H9 (cell line): ENCODE data around the gene ACCSL. TPM values are rescaled to one million over a fixed set of nuclear protein-coding genes. Genes with fewer than 3 reads are reported as not detected.

Experiments used
- DNase-seq: peaks from one replicate; pipeline ENCODE4 v3.0.0-alpha.2; 2017
- H2AFZ ChIP-seq: one replicate; pipeline ENCODE4 v1.6.1; 2013; ENCODE audit warnings: mild to moderate bottlenecking, low read length, control low read depth, moderate library complexity
- H2AK5ac ChIP-seq: 2 replicates; pipeline ENCODE4 v1.6.1; 2013; ENCODE audit warnings: low read length, control low read depth, mixed read lengths; ENCODE audit not compliant: insufficient read length
- H2BK120ac ChIP-seq: one replicate; pipeline ENCODE4 v1.6.1; 2013; ENCODE audit warnings: low read depth, mild to moderate bottlenecking, low read length, control low read depth, inconsistent platforms; ENCODE audit not compliant: poor library complexity, severe bottlenecking
- H2BK12ac ChIP-seq: 2 replicates; pipeline ENCODE4 v1.6.1; 2013; ENCODE audit warnings: low read length, control low read depth, mixed read lengths, low read depth; ENCODE audit not compliant: insufficient read length
- H2BK15ac ChIP-seq: 2 replicates; pipeline ENCODE4 v1.6.1; 2013; ENCODE audit warnings: low read depth, low read length, control low read depth
- H2BK20ac ChIP-seq: one replicate; pipeline ENCODE4 v1.6.1; 2013; ENCODE audit warnings: low read depth, mild to moderate bottlenecking, low read length, control low read depth, inconsistent platforms; ENCODE audit not compliant: poor library complexity, severe bottlenecking
- H2BK5ac ChIP-seq: 2 replicates; pipeline ENCODE4 v1.6.1; 2013; ENCODE audit warnings: low read length, control low read depth, mixed read lengths; ENCODE audit not compliant: insufficient read length
- H3K14ac ChIP-seq: 2 replicates; pipeline ENCODE4 v1.6.1; 2013; ENCODE audit warnings: low read length, control low read depth; ENCODE audit not compliant: insufficient read depth
- H3K18ac ChIP-seq: 2 replicates; pipeline ENCODE4 v1.6.1; 2013; ENCODE audit warnings: low read depth, mild to moderate bottlenecking, mixed read lengths, low read length, control low read depth; ENCODE audit not compliant: insufficient read length
- H3K23ac ChIP-seq: 2 replicates; pipeline ENCODE4 v1.6.1; 2013; ENCODE audit warnings: low read length, control low read depth, mixed read lengths, low read depth; ENCODE audit not compliant: insufficient read length
- H3K23me2 ChIP-seq: 2 replicates; pipeline ENCODE4 v1.6.1; 2013; ENCODE audit warnings: low read depth, mild to moderate bottlenecking, mixed read lengths, low read length, control low read depth; ENCODE audit not compliant: insufficient read length, poor library complexity, severe bottlenecking
- H3K27ac ChIP-seq: 2 replicates; pipeline ENCODE4 v1.5.1; 2013; ENCODE audit warnings: low read length, control low read depth, mixed read lengths, low read depth; ENCODE audit not compliant: insufficient read length
- H3K27me3 ChIP-seq: 2 replicates; pipeline ENCODE4 v1.6.1; 2013; ENCODE audit warnings: low read length, control low read depth, inconsistent platforms; ENCODE audit not compliant: insufficient read depth
- H3K4ac ChIP-seq: 2 replicates; pipeline ENCODE4 v1.6.1; 2013; ENCODE audit warnings: low read depth, mild to moderate bottlenecking, control low read depth, inconsistent platforms, low read length, moderate library complexity
- H3K4me1 ChIP-seq: 2 replicates; pipeline ENCODE4 v1.6.1; 2013; ENCODE audit warnings: low read length, control low read depth, inconsistent platforms; ENCODE audit not compliant: insufficient read depth
- H3K4me2 ChIP-seq: 2 replicates; pipeline ENCODE4 v1.6.1; 2013; ENCODE audit warnings: low read length, control low read depth, mixed read lengths; ENCODE audit not compliant: insufficient read length, insufficient read depth
- H3K56ac ChIP-seq: 2 replicates; pipeline ENCODE4 v1.6.1; 2013; ENCODE audit warnings: low read depth, mild to moderate bottlenecking, mixed read lengths, low read length, control low read depth; ENCODE audit not compliant: insufficient read length
- H3K79me1 ChIP-seq: 2 replicates; pipeline ENCODE4 v1.6.1; 2013; ENCODE audit warnings: low read depth, mild to moderate bottlenecking, moderate library complexity, low read length, control low read depth, inconsistent platforms; ENCODE audit not compliant: insufficient read depth, poor library complexity, severe bottlenecking
- H3K79me2 ChIP-seq: 2 replicates; pipeline ENCODE4 v1.6.1; 2013; ENCODE audit warnings: low read length, control low read depth, inconsistent platforms; ENCODE audit not compliant: insufficient read depth
- H3K9ac ChIP-seq: 2 replicates; pipeline ENCODE4 v1.6.1; 2013; ENCODE audit warnings: low read length, control low read depth, mixed read lengths; ENCODE audit not compliant: insufficient read length; ENCODE audit errors: extremely low read depth
- H3K9me3 ChIP-seq: one replicate; pipeline ENCODE4 v1.6.1; 2013; ENCODE audit warnings: low read depth, low read length, inconsistent platforms; ENCODE audit not compliant: control insufficient read depth
- H3T11ph ChIP-seq: one replicate; pipeline ENCODE4 v1.6.1; 2013; ENCODE audit warnings: mild to moderate bottlenecking, low read length, control low read depth, inconsistent platforms
- H4K20me1 ChIP-seq: one replicate; pipeline ENCODE4 v1.6.1; 2013; ENCODE audit not compliant: control insufficient read depth, insufficient read length, insufficient read depth
- H4K5ac ChIP-seq: 2 replicates; pipeline ENCODE4 v1.6.1; 2013; ENCODE audit warnings: low read depth, mild to moderate bottlenecking, mixed read lengths, low read length, control low read depth; ENCODE audit not compliant: insufficient read length
- H4K8ac ChIP-seq: replicated peaks from 2 replicates; pipeline ENCODE4 v1.6.1; 2013; ENCODE audit warnings: low read length, control low read depth, mixed read lengths, low read depth; ENCODE audit not compliant: insufficient read length
- H4K91ac ChIP-seq: 2 replicates; pipeline ENCODE4 v1.6.1; 2013; ENCODE audit warnings: low read depth, mild to moderate bottlenecking, moderate library complexity, mixed read lengths, low read length, control low read depth; ENCODE audit not compliant: insufficient read length
- H3K27ac Mint-ChIP-seq, 3 experiments: 2 replicates in 2 of 3; 3 replicates in 1 of 3; pipeline ENCODE4 v1.8.0; 2020 to 2021; ENCODE audit warnings: mixed read lengths in 3 of 3, mild to moderate bottlenecking in 1 of 3, moderate library complexity in 1 of 3
- H3K27me3 Mint-ChIP-seq: 2 replicates; pipeline ENCODE4 v1.8.0; 2021; ENCODE audit warnings: low read depth, mild to moderate bottlenecking, moderate library complexity, mixed read lengths
- H3K36me3 Mint-ChIP-seq, 3 experiments: 2 replicates in 2 of 3; 3 replicates in 1 of 3; pipeline ENCODE4 v1.8.0; 2020 to 2021; ENCODE audit warnings: low read depth in 3 of 3, mixed read lengths in 3 of 3; ENCODE audit not compliant: insufficient read depth in 1 of 3
- H3K4me1 Mint-ChIP-seq, 2 experiments: 2 replicates each; pipeline ENCODE4 v1.8.0; 2020; ENCODE audit warnings: mixed read lengths in 2 of 2
- H3K4me3 Mint-ChIP-seq, 2 experiments: 2 replicates in 1 of 2; 3 replicates in 1 of 2; pipeline ENCODE4 v1.8.0; 2020 to 2021; ENCODE audit warnings: mild to moderate bottlenecking in 2 of 2, mixed read lengths in 2 of 2, moderate library complexity in 1 of 2
- H3K9me3 Mint-ChIP-seq, 2 experiments: 2 replicates in 1 of 2; 3 replicates in 1 of 2; pipeline ENCODE4 v1.8.0; 2020; ENCODE audit warnings: mild to moderate bottlenecking in 2 of 2, mixed read lengths in 2 of 2, moderate library complexity in 1 of 2
- CTCF ChIP-seq: fragments of 200-600 bp; sonication (generic); conservative IDR thresholded peaks from 3 replicates; pipeline ENCODE4 v1.8.0; 2021; ENCODE audit warnings: antibody characterized with exemption, mild to moderate bottlenecking
- WGBS: extraction: QIAGEN DNeasy Blood & Tissue Kit; methylation state at CpG from one replicate; pipeline ENCODE4 v1.1.7; 2013; ENCODE audit warnings: missing lambda C conversion rate, low lambda C conversion rate, mixed read lengths; ENCODE audit not compliant: insufficient read length; ENCODE audit errors: extremely low coverage; 5-methylcytosine and 5-hydroxymethylcytosine counted together
- total RNA-seq: library from RNA; stranded (reverse); gene quantifications from 2 replicates; pipeline ENCODE4 v1.2.1, GENCODE V29; 2021

The ACCSL gene
- total RNA-seq, 1 experiment from 2014 or later = not detected

GRCh38 chr11:44031549-44031948 is 16.2 kb upstream of the ACCSL start:
- no peaks in the 10 kb centered on the region for H3K9me3 ChIP-seq
- H2AFZ ChIP-seq = no peak overlapping the region
- Mint-ChIP-seq H3K9me3 (peaks cover 0 to 4% of the 10 kb centered on the region in 2 experiments; a peak in 1 of 5 replicates), H3K27ac (no peak overlapping the region), H3K4me1 (peaks cover 25 to 38% of the 10 kb centered on the region in 2 experiments), H3K4me3 (no peak overlapping the region; a peak in 1 of 5 replicates), H3K36me3 (peaks cover 0 to 5% (median 0%) of the 10 kb centered on the region in 3 experiments; a peak in 2 of 7 replicates), H3K27me3 (peaks cover 22% of the 10 kb centered on the region)
- H3K23ac ChIP-seq = no peak overlapping the region
- H2BK15ac ChIP-seq = no peak overlapping the region
- no peak overlapping the region for H3K56ac ChIP-seq
- H4K20me1 ChIP-seq = no peaks in the 10 kb centered on the region
- no peak overlapping the region for H2BK5ac ChIP-seq
- H2BK12ac ChIP-seq = no peak overlapping the region
- DNase-seq = no peak
- no peak overlapping the region for H4K91ac ChIP-seq
- no peak for TF ChIP-seq CTCF
- H3K23me2 ChIP-seq = no peaks in the 10 kb centered on the region
- H3K4me2 ChIP-seq = no peak overlapping the region
- H3K4me1 ChIP-seq = peaks cover 6% of the 10 kb centered on the region; the same call in 1 of the 2 replicates
- WGBS = no CpG with 5 or more reads among the region's 5 CpGs
- H3K9ac ChIP-seq = no peak overlapping the region
- no peak overlapping the region for H3T11ph ChIP-seq
- H3K27me3 ChIP-seq = no peaks in the 10 kb centered on the region
- H2AK5ac ChIP-seq = no peak overlapping the region
- no peak overlapping the region for H3K18ac ChIP-seq
- H3K79me2 ChIP-seq = no peaks in the 10 kb centered on the region
- H3K4ac ChIP-seq = no peak overlapping the region
- H2BK20ac ChIP-seq = no peak overlapping the region
- H3K79me1 ChIP-seq = no peaks in the 10 kb centered on the region
- no peak overlapping the region for H4K5ac ChIP-seq
- H4K8ac ChIP-seq = no peak overlapping the region
- H2BK120ac ChIP-seq = no peak overlapping the region
- no peak overlapping the region for H3K14ac ChIP-seq
- H3K27ac ChIP-seq = no peak overlapping the region
